ENCODE measurements around the gene ARL15.
"Not testable (repeated sequence)": the region's sequence is repeated elsewhere in the genome, so short reads cannot be mapped to it uniquely, and the experiment has no call there.

The ARL15 gene

GRCh38 chr5:54090495-54091120 lies 219.8 kb downstream of the ARL15 start:
- no peak for DNase-seq (ENCODE audit: low spot score)

GRCh38 chr5:54088081-54088480 lies 222.3 kb downstream of the ARL15 start:
- DNase-seq (ENCODE audit: low spot score) = no peak

GRCh38 chr5:54087436-54087835 lies 222.9 kb downstream of the ARL15 start:
- no peak for DNase-seq (ENCODE audit: low spot score)

GRCh38 chr5:54086191-54086590 lies 224.2 kb downstream of the ARL15 start:
- DNase-seq (ENCODE audit: low spot score) = no peak

GRCh38 chr5:54084696-54085095 lies 225.7 kb downstream of the ARL15 start:
- DNase-seq (ENCODE audit: low spot score) = no peak

- no peak for DNase-seq (ENCODE audit: low spot score)
Observed at GRCh38 chr5:54083851-54084250, 226.5 kb downstream of the ARL15 start.

GRCh38 chr5:54083245-54083644 lies 227.1 kb downstream of the ARL15 start:
- DNase-seq (ENCODE audit: low spot score) = no peak

GRCh38 chr5:54081415-54081814 lies 229.0 kb downstream of the ARL15 start:
- DNase-seq (ENCODE audit: low spot score) = no peak

- no peak for DNase-seq (ENCODE audit: low spot score)
Observed at GRCh38 chr5:54080831-54081230, 229.5 kb downstream of the ARL15 start.

GRCh38 chr5:54073735-54074134 lies 236.6 kb downstream of the ARL15 start:
- no peak for DNase-seq (ENCODE audit: low spot score)

GRCh38 chr5:54073131-54073530 lies 237.2 kb downstream of the ARL15 start:
- DNase-seq (ENCODE audit: low spot score) = no peak

GRCh38 chr5:54066433-54066832 lies 243.9 kb downstream of the ARL15 start:
- no peak for DNase-seq (ENCODE audit: low spot score)

- no peak for DNase-seq (ENCODE audit: low spot score)
Observed at GRCh38 chr5:54063817-54064216, 246.6 kb downstream of the ARL15 start.

- DNase-seq (ENCODE audit: low spot score) = no peak
Observed at GRCh38 chr5:54062958-54063357, 247.4 kb downstream of the ARL15 start.

- not testable (repeated sequence) for DNase-seq (ENCODE audit: low spot score)
Observed at GRCh38 chr5:54060919-54061318, 249.5 kb downstream of the ARL15 start.

- DNase-seq (ENCODE audit: low spot score) = no peak
Observed at GRCh38 chr5:54049963-54050362, 260.4 kb downstream of the ARL15 start.

- DNase-seq (ENCODE audit: low spot score) = no peak
Observed at GRCh38 chr5:54049144-54049543, 261.2 kb downstream of the ARL15 start.

- no peak for DNase-seq (ENCODE audit: low spot score)
Observed at GRCh38 chr5:54045077-54045792, 265.1 kb downstream of the ARL15 start.

GRCh38 chr5:54044276-54044675 lies 266.1 kb downstream of the ARL15 start:
- not testable (repeated sequence) for DNase-seq (ENCODE audit: low spot score)

GRCh38 chr5:54040804-54041203 lies 269.6 kb downstream of the ARL15 start:
- peak; percentile 29 for DNase-seq (ENCODE audit: low spot score)

- no peak for DNase-seq (ENCODE audit: low spot score)
Observed at GRCh38 chr5:54040018-54040417, 270.4 kb downstream of the ARL15 start.

- no peak for DNase-seq (ENCODE audit: low spot score)
Observed at GRCh38 chr5:54037205-54037604, 273.2 kb downstream of the ARL15 start.

GRCh38 chr5:54030981-54031380 lies 279.4 kb downstream of the ARL15 start:
- no peak for DNase-seq (ENCODE audit: low spot score)

- DNase-seq (ENCODE audit: low spot score) = no peak
Observed at GRCh38 chr5:54024466-54024865, 285.9 kb downstream of the ARL15 start.
